ENCODE results near the gene SEC23B.
"Not testable (repeated sequence)": the region's sequence is repeated elsewhere in the genome, so short reads cannot be mapped to it uniquely, and the experiment has no call there.

SEC23B gene

GRCh38 chr20:18524646-18525045 is 16.9 kb downstream of the SEC23B start:
- ChIA-PET CTCF (no interaction called here), POLR2A (no interaction called here)
- TF ChIP-seq FOXM1 (IDR thresholded peaks at IDR 0.05; ENCODE audit: borderline replicate concordance), result no peak
- no peak for DNase-seq (ENCODE audit: extremely low spot score)

- POLR2A ChIA-PET; CTCF ChIA-PET; DNase-seq (ENCODE audit: extremely low spot score): not testable (repeated sequence)
These were observed 19.0 kb downstream of the SEC23B start for GRCh38 chr20:18526761-18527160.

- DNase-seq (ENCODE audit: extremely low spot score), result no peak
- ChIA-PET CTCF (no interaction called here), POLR2A (no interaction called here)
- TF ChIP-seq PKNOX1 (IDR thresholded peaks at IDR 0.05), result no peak
These were observed 19.6 kb downstream of the SEC23B start for GRCh38 chr20:18527339-18527738.

GRCh38 chr20:18527836-18528235 is 20.1 kb downstream of the SEC23B start:
- CTCF ChIA-PET, result no interaction called here
- TF ChIP-seq NFRKB (IDR thresholded peaks at IDR 0.05), result no peak
- no peak for TF ChIP-seq TARDBP (IDR thresholded peaks at IDR 0.05)
- no peak for TF ChIP-seq L3MBTL2 (conservative IDR thresholded peaks at IDR 0.05)
- no peak for TF ChIP-seq CTBP1 (IDR thresholded peaks at IDR 0.05; ENCODE audit: borderline replicate concordance)
- TF ChIP-seq ARNT (IDR thresholded peaks at IDR 0.05), result no peak
- no peak for TF ChIP-seq LEF1 (IDR thresholded peaks at IDR 0.05; ENCODE audit: borderline replicate concordance)
- TF ChIP-seq SP1 (IDR thresholded peaks at IDR 0.05), result no peak
- no peak for TF ChIP-seq ZNF384 (IDR thresholded peaks at IDR 0.05)
- POLR2A ChIA-PET, result no interaction called here
- no peak for DNase-seq (ENCODE audit: extremely low spot score)

- CTCF ChIA-PET, result no interaction called here
These were observed 21.3 kb downstream of the SEC23B start for GRCh38 chr20:18529041-18529440.

GRCh38 chr20:18532626-18533025 is 24.9 kb downstream of the SEC23B start:
- no peak for DNase-seq (ENCODE audit: extremely low spot score)
- POLR2A ChIA-PET, result no interaction called here
- CTCF ChIA-PET, result no interaction called here
- TF ChIP-seq L3MBTL2 (conservative IDR thresholded peaks at IDR 0.05), result no peak

More at GRCh38 chr20:18529041-18529440, 21.3 kb downstream of the SEC23B start:
- DNase-seq (ENCODE audit: extremely low spot score), result no peak
- TF ChIP-seq BHLHE40 (IDR thresholded peaks at IDR 0.05; ENCODE audit: borderline replicate concordance) (no peak), FOXA1 (IDR thresholded peaks at IDR 0.05) (no peak), ZNF384 (IDR thresholded peaks at IDR 0.05) (no peak), FOXK2 (IDR thresholded peaks at IDR 0.05) (no peak), SP1 (IDR thresholded peaks at IDR 0.05) (no peak), ELF4 (IDR thresholded peaks at IDR 0.05) (no peak), PKNOX1 (IDR thresholded peaks at IDR 0.05) (no peak), SUZ12 (IDR thresholded peaks at IDR 0.05) (no peak), L3MBTL2 (conservative IDR thresholded peaks at IDR 0.05) (no peak), NFRKB (IDR thresholded peaks at IDR 0.05) (no peak), HDGF (IDR thresholded peaks at IDR 0.05; ENCODE audit: borderline replicate concordance) (no peak), LEF1 (IDR thresholded peaks at IDR 0.05; ENCODE audit: borderline replicate concordance) (no peak), CTBP1 (IDR thresholded peaks at IDR 0.05; ENCODE audit: borderline replicate concordance) (no peak), TARDBP (IDR thresholded peaks at IDR 0.05) (no peak), ARNT (IDR thresholded peaks at IDR 0.05) (no peak), FOXM1 (IDR thresholded peaks at IDR 0.05; ENCODE audit: borderline replicate concordance) (no peak)
- POLR2A ChIA-PET, result interaction anchor here (1.1 kb wide), 1 partner anchor 22 kb away, joined by 5 read pairs; the partner anchor contains the start of gene SEC23B

- CTCF ChIA-PET, result no interaction called here
- no peak for DNase-seq (ENCODE audit: extremely low spot score)
- POLR2A ChIA-PET, result no interaction called here
- TF ChIP-seq L3MBTL2 (conservative IDR thresholded peaks at IDR 0.05), result no peak
- TF ChIP-seq TARDBP (IDR thresholded peaks at IDR 0.05), result no peak
- no peak for TF ChIP-seq NFRKB (IDR thresholded peaks at IDR 0.05)
- no peak for TF ChIP-seq PKNOX1 (IDR thresholded peaks at IDR 0.05)
- no peak for TF ChIP-seq FOXM1 (IDR thresholded peaks at IDR 0.05; ENCODE audit: borderline replicate concordance)
- TF ChIP-seq FOXA1 (IDR thresholded peaks at IDR 0.05), result no peak
- TF ChIP-seq ARNT (IDR thresholded peaks at IDR 0.05), result no peak
- no peak for TF ChIP-seq SUZ12 (IDR thresholded peaks at IDR 0.05)
- no peak for TF ChIP-seq LEF1 (IDR thresholded peaks at IDR 0.05; ENCODE audit: borderline replicate concordance)
- TF ChIP-seq CTBP1 (IDR thresholded peaks at IDR 0.05; ENCODE audit: borderline replicate concordance), result no peak
- no peak for TF ChIP-seq BHLHE40 (IDR thresholded peaks at IDR 0.05; ENCODE audit: borderline replicate concordance)
- TF ChIP-seq SP1 (IDR thresholded peaks at IDR 0.05), result no peak
- TF ChIP-seq ZNF384 (IDR thresholded peaks at IDR 0.05), result no peak
- no peak for TF ChIP-seq ELF4 (IDR thresholded peaks at IDR 0.05)
- no peak for TF ChIP-seq HDGF (IDR thresholded peaks at IDR 0.05; ENCODE audit: borderline replicate concordance)
These were observed 25.8 kb downstream of the SEC23B start for GRCh38 chr20:18533491-18533890.

All from HEK293T (cell line).